ENCODE measurements around the gene HNRNPC.

Gene HNRNPC

DNA sequence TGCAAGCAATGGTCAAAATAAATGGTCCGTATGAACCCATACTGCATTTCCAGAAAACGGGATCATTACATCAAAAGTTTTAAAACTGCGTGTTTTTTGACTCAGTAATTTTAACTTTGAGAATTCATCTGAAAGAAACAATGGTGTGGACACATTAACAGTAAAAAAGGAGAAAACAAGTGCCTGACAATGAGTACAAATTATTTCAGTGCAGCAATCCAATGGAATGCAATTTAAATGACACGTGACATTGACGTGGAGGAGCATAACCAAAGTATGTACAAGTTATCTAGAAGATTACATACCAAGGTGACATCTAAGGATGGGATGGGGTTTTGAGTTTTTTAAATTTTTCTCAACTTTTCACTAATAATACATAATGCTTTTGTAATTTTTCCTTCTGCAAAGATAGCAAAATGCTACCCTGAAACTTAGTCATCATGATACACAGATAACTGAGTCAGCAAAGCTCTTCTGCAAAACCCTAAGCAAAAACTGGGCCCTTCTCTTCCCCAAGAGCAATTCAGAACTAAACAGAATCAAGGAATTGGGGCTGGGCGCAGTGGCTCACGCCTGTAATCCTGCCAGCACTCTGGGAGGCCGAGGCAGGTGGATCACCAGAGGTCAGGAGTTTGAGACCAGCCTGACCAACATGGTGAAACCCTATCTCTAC lies 20.4 kb downstream of the HNRNPC start:
- Histone ChIP-seq H3K4me1 (ENCODE audit: control insufficient read depth in 5 of 5, insufficient read depth in 5 of 5, low read length in 5 of 5) (peaks cover 0 to 24% (median 14%) of the 10 kb centered on the region in 5 donors), H3K9me3 (ENCODE audit: control insufficient read depth in 5 of 5, low read length in 5 of 5) (no peaks in the 10 kb centered on the region), H3K27me3 (ENCODE audit: control insufficient read depth in 5 of 5, insufficient read depth in 4 of 5, low read length in 5 of 5) (no peaks in the 10 kb centered on the region), H3K36me3 (ENCODE audit: control insufficient read depth in 5 of 5, insufficient read depth in 5 of 5, low read length in 5 of 5) (peaks cover 15 to 46% (median 32%) of the 10 kb centered on the region in 5 donors), H3K27ac (ENCODE audit: low read depth, low read length) (peak overlapping the region; percentile 38), H3K4me3 (ENCODE audit: low read depth in 1 of 5, low read length in 5 of 5) (no peak overlapping the region), H3K9ac (ENCODE audit: low read length in 5 of 5) (no peak overlapping the region)

DNA sequence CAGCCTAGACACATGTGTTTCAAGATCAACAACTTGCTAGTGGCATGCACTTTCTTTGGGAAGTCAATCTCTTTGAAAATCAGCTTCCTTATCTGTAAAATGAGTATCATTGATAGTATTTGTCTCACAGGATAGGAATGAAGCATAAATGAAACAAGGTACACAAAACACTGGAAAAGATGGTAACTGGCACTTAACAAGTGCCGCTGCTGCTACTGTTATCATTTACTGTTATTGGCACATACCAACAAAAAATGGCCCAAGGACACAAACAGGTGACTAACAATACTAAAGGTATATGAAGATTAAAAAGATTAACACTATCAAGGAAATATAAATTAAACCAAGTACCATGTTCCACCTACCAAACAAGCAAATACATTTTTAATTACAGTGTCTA lies 20.9 kb downstream of the HNRNPC start:
- Histone ChIP-seq H3K4me3 (ENCODE audit: low read depth in 1 of 5, low read length in 5 of 5) (no peak overlapping the region), H3K36me3 (ENCODE audit: control insufficient read depth in 5 of 5, insufficient read depth in 5 of 5, low read length in 5 of 5) (peaks cover 18 to 50% (median 32%) of the 10 kb centered on the region in 5 donors), H3K4me1 (ENCODE audit: control insufficient read depth in 5 of 5, insufficient read depth in 5 of 5, low read length in 5 of 5) (peaks cover 0 to 24% (median 11%) of the 10 kb centered on the region in 5 donors)

DNA sequence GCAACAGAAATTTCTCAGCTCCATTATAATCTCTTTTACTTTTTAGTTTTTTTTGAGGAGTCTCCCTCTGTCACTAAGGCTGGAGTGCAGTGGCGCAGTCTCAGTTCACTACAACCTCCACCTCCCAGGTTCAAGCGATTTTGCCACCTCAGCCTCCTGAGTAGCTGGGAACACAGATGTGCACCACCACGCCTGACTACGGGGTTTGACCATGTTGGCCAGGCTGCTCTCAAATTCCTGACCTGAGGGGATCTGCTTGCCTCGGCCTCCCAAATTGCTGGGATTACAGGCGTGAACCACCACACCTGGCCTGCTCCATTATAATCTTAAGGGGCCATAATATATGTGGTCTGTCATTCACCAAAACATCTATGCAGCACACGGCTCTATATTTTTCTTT lies 23.4 kb downstream of the HNRNPC start:
- Histone ChIP-seq H3K27ac (ENCODE audit: low read depth, low read length) (peak overlapping the region; percentile 54), H3K9ac (ENCODE audit: low read length in 5 of 5) (no peak overlapping the region), H3K36me3 (ENCODE audit: control insufficient read depth in 5 of 5, insufficient read depth in 5 of 5, low read length in 5 of 5) (peaks cover 15 to 44% (median 22%) of the 10 kb centered on the region in 5 donors), H3K9me3 (ENCODE audit: control insufficient read depth in 5 of 5, low read length in 5 of 5) (no peaks in the 10 kb centered on the region), H3K27me3 (ENCODE audit: control insufficient read depth in 5 of 5, insufficient read depth in 4 of 5, low read length in 5 of 5) (no peaks in the 10 kb centered on the region), H3K4me1 (ENCODE audit: control insufficient read depth in 5 of 5, insufficient read depth in 5 of 5, low read length in 5 of 5) (peaks cover 0 to 23% (median 18%) of the 10 kb centered on the region in 5 donors), H3K4me3 (ENCODE audit: low read depth in 1 of 5, low read length in 5 of 5) (no peak overlapping the region)

More for the DNA sequence above, 20.9 kb downstream of the HNRNPC start:
- no peak overlapping the region for H3K9ac ChIP-seq (ENCODE audit: low read length in 5 of 5)
- H3K27ac ChIP-seq (ENCODE audit: low read depth, low read length), result peak overlapping the region; percentile 38
- no peaks in the 10 kb centered on the region for H3K9me3 ChIP-seq (ENCODE audit: control insufficient read depth in 5 of 5, low read length in 5 of 5)
- H3K27me3 ChIP-seq (ENCODE audit: control insufficient read depth in 5 of 5, insufficient read depth in 4 of 5, low read length in 5 of 5), result no peaks in the 10 kb centered on the region

DNA sequence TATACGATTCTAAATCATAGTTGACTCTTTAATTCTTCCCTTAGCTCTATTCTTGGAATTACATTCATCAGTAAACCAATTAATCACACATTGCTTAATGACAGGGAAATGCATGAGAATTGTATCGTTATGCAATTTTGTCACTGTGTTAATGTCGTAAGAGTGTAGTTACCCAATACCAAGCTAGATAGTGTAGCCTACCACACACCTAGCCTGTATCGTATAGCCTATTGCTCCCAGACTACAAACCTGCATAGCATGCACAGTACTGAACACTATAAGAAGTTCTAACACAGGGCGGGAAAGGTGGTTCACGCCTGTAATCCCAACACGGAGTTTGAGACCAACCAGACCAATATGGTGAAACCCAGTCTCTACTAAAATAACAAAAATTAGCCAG lies 24.7 kb downstream of the HNRNPC start:
- Histone ChIP-seq H3K9me3 (ENCODE audit: control insufficient read depth in 5 of 5, low read length in 5 of 5) (no peaks in the 10 kb centered on the region), H3K27me3 (ENCODE audit: control insufficient read depth in 5 of 5, insufficient read depth in 4 of 5, low read length in 5 of 5) (no peaks in the 10 kb centered on the region), H3K4me3 (ENCODE audit: low read depth in 1 of 5, low read length in 5 of 5) (no peak overlapping the region), H3K36me3 (ENCODE audit: control insufficient read depth in 5 of 5, insufficient read depth in 5 of 5, low read length in 5 of 5) (peaks cover 6 to 34% (median 16%) of the 10 kb centered on the region in 5 donors), H3K4me1 (ENCODE audit: control insufficient read depth in 5 of 5, insufficient read depth in 5 of 5, low read length in 5 of 5) (peaks cover 0 to 27% (median 19%) of the 10 kb centered on the region in 5 donors), H3K27ac (ENCODE audit: low read depth, low read length) (peak overlapping the region; percentile 59), H3K9ac (ENCODE audit: low read length in 5 of 5) (no peak overlapping the region)

DNA sequence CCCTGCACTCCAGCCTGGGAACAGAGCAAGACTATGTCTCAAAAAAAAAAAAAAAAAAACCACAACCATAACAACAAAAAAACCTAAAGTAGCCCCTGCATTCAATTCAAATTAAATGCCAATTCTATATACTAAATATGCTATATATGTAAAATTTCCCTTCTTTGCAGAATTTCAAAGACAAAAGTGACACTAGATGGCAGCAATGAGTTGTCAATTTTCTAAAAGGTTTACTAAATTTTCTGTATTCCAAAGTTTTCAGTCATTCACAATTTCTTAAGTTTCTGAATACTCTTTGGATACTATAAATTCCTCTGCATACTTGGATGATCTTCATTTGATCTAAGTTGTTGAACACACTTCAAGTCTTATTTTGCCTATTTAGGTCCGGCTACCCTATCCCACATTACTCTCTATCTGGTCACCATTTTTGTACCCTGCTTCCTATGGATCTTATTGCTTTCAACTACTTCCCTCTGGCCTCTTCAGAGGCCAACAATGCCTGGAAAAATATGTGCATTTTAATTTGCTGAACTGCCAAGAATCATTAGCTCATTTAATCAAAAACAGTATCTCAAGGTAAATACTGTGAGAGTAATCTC lies 27.9 kb downstream of the HNRNPC start:
- no peaks in the 10 kb centered on the region for H3K27me3 ChIP-seq (ENCODE audit: control insufficient read depth in 5 of 5, insufficient read depth in 4 of 5, low read length in 5 of 5)
- H3K4me3 ChIP-seq (ENCODE audit: low read depth in 1 of 5, low read length in 5 of 5), result no peak overlapping the region
- H3K27ac ChIP-seq (ENCODE audit: low read depth, low read length), result peak overlapping the region; percentile 31
- H3K9ac ChIP-seq (ENCODE audit: low read length in 5 of 5), result no peak overlapping the region
- H3K9me3 ChIP-seq (ENCODE audit: control insufficient read depth in 5 of 5, low read length in 5 of 5), result no peaks in the 10 kb centered on the region
- H3K4me1 ChIP-seq (ENCODE audit: control insufficient read depth in 5 of 5, insufficient read depth in 5 of 5, low read length in 5 of 5), result peaks cover 0 to 21% (median 17%) of the 10 kb centered on the region in 5 donors
- H3K36me3 ChIP-seq (ENCODE audit: control insufficient read depth in 5 of 5, insufficient read depth in 5 of 5, low read length in 5 of 5), result peaks cover 2 to 41% (median 15%) of the 10 kb centered on the region in 5 donors

DNA sequence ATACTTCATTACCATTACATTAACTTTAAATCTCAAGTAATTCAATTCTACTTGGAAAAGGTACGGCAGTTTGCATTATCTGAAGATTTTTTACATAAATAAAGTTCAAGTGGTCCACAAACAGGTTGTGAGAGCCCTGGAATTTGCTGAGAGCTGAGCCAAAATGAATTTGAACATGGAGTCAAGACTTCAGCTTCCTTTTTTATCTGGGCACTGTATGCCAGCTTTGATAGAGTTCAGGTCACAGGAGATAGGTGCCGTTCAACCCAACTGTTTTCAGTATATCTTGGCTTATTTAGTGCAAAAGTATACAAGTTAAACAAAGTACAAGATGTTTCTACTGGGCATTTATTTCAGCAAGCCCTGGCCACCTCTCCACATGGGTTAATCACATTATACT lies 28.8 kb downstream of the HNRNPC start:
- Histone ChIP-seq H3K27ac (ENCODE audit: low read depth, low read length) (no peak overlapping the region), H3K4me1 (ENCODE audit: control insufficient read depth in 5 of 5, insufficient read depth in 5 of 5, low read length in 5 of 5) (peaks cover 0 to 25% (median 13%) of the 10 kb centered on the region in 5 donors)

DNA sequence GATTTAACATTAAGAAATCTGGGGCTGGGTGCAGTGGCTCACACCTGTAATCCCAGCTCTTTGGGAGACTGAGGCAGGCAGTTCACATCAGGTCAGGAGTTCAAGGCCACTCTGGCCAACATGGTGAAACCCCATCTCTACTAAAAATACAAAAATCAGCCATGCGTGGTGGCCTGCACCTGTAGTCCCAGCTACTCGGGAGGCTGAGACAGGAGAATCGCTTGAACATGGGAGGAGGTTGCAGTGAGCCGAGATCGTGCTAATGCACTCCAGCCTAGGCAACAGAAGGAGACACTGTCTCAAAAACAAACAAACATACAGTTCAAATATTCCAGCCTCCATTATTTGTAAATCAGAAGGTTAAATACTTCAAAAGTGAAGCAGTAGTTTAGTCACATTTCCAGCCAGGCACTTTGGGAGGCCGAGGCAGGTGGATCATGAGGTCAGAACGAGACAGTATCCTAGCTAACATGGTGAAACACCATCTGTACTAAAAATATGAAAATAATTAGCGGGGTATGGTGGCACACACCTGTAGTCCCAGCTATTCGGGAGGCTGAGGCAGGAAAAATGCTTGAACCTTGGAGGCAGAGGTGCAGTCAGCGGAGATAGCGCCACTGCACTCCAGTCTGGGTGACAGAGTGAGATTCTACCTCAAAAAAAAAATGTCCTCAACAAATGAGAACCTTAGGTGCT lies 30.3 kb downstream of the HNRNPC start:
- no peak overlapping the region for H3K27ac ChIP-seq (ENCODE audit: low read depth, low read length)
- no peaks in the 10 kb centered on the region for H3K27me3 ChIP-seq (ENCODE audit: control insufficient read depth in 5 of 5, insufficient read depth in 4 of 5, low read length in 5 of 5)
- H3K36me3 ChIP-seq (ENCODE audit: control insufficient read depth in 5 of 5, insufficient read depth in 5 of 5, low read length in 5 of 5), result peaks cover 2 to 31% (median 19%) of the 10 kb centered on the region in 5 donors
- H3K4me3 ChIP-seq (ENCODE audit: low read depth in 1 of 5, low read length in 5 of 5), result no peak overlapping the region
- no peaks in the 10 kb centered on the region for H3K9me3 ChIP-seq (ENCODE audit: control insufficient read depth in 5 of 5, low read length in 5 of 5)
- H3K4me1 ChIP-seq (ENCODE audit: control insufficient read depth in 5 of 5, insufficient read depth in 5 of 5, low read length in 5 of 5), result peaks cover 0 to 24% (median 18%) of the 10 kb centered on the region in 5 donors
- H3K9ac ChIP-seq (ENCODE audit: low read length in 5 of 5), result no peak overlapping the region

More for the DNA sequence above, 28.8 kb downstream of the HNRNPC start:
- H3K9me3 ChIP-seq (ENCODE audit: control insufficient read depth in 5 of 5, low read length in 5 of 5), result no peaks in the 10 kb centered on the region
- H3K9ac ChIP-seq (ENCODE audit: low read length in 5 of 5), result no peak overlapping the region
- H3K27me3 ChIP-seq (ENCODE audit: control insufficient read depth in 5 of 5, insufficient read depth in 4 of 5, low read length in 5 of 5), result no peaks in the 10 kb centered on the region
- peaks cover 2 to 36% (median 19%) of the 10 kb centered on the region in 5 donors for H3K36me3 ChIP-seq (ENCODE audit: control insufficient read depth in 5 of 5, insufficient read depth in 5 of 5, low read length in 5 of 5)
- no peak overlapping the region for H3K4me3 ChIP-seq (ENCODE audit: low read depth in 1 of 5, low read length in 5 of 5)

DNA sequence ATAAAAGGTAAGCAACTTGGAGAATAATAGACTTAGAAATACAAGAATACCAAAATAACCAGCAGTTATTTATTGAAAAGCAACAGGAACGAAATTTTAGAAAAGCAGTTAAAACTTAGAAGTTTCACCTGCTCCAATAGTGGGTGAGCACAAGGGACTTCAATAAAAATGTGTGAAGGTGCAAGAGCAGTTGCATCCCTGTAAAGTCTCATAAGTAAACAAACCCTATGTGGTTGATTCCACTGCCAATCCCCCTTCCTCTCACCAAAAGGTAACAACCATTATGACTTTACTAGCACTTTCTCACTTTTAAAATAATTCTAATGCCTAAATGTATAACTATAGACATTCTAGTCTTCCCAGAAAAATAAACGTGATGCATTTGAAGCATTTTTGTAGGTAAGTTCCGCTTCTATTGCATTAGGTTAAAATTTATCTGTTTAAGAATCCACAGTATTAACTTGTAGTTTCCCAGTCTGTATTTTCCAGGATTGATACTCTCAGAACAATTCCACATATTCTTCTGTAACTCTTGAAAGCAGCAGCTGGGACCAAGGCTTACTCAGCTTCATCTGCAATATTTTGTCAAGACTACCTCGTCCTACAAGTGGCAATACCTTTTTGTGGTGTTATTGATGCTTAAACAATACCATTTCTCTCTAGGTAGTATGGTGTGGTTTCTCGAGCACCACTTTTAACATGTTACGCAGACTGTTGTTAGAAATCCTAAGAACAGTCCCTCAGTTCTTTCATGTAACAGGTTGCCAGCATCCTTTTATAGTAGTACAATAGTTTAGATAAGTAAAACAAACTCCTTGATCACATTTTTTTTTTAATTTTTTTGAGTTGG lies 32.1 kb downstream of the HNRNPC start:
- peaks cover 5 to 33% (median 16%) of the 10 kb centered on the region in 5 donors for H3K36me3 ChIP-seq (ENCODE audit: control insufficient read depth in 5 of 5, insufficient read depth in 5 of 5, low read length in 5 of 5)
- H3K9ac ChIP-seq (ENCODE audit: low read length in 5 of 5), result peak overlapping the region in 1 of 5 donors; percentile 56
- H3K27ac ChIP-seq (ENCODE audit: low read depth, low read length), result no peak overlapping the region
- H3K4me3 ChIP-seq (ENCODE audit: low read depth in 1 of 5, low read length in 5 of 5), result no peak overlapping the region
- no peaks in the 10 kb centered on the region for H3K9me3 ChIP-seq (ENCODE audit: control insufficient read depth in 5 of 5, low read length in 5 of 5)
- peaks cover 0 to 37% (median 25%) of the 10 kb centered on the region in 5 donors for H3K4me1 ChIP-seq (ENCODE audit: control insufficient read depth in 5 of 5, insufficient read depth in 5 of 5, low read length in 5 of 5)
- H3K27me3 ChIP-seq (ENCODE audit: control insufficient read depth in 5 of 5, insufficient read depth in 4 of 5, low read length in 5 of 5), result no peaks in the 10 kb centered on the region

- Histone ChIP-seq H3K27me3 (ENCODE audit: control insufficient read depth in 5 of 5, insufficient read depth in 4 of 5, low read length in 5 of 5) (no peaks in the 10 kb centered on the region), H3K4me1 (ENCODE audit: control insufficient read depth in 5 of 5, insufficient read depth in 5 of 5, low read length in 5 of 5) (peaks cover 0 to 47% (median 40%) of the 10 kb centered on the region in 5 donors), H3K36me3 (ENCODE audit: control insufficient read depth in 5 of 5, insufficient read depth in 5 of 5, low read length in 5 of 5) (peaks cover 28 to 55% (median 40%) of the 10 kb centered on the region in 5 donors), H3K27ac (ENCODE audit: low read depth, low read length) (no peak overlapping the region), H3K9ac (ENCODE audit: low read length in 5 of 5) (no peak overlapping the region), H3K4me3 (ENCODE audit: low read depth in 1 of 5, low read length in 5 of 5) (no peak overlapping the region), H3K9me3 (ENCODE audit: control insufficient read depth in 5 of 5, low read length in 5 of 5) (no peaks in the 10 kb centered on the region)
These were observed 35.1 kb downstream of the HNRNPC start for GRCh38 chr14:21234112-21234511.
